NCI-H146 (cell line): Measurements from ENCODE around the gene ALOX5.

Source experiments
- DNase-seq: peaks from one replicate; lab custom pipeline; 2025; lab: John Stamatoyannopoulos, UW

Gene ALOX5

DNA sequence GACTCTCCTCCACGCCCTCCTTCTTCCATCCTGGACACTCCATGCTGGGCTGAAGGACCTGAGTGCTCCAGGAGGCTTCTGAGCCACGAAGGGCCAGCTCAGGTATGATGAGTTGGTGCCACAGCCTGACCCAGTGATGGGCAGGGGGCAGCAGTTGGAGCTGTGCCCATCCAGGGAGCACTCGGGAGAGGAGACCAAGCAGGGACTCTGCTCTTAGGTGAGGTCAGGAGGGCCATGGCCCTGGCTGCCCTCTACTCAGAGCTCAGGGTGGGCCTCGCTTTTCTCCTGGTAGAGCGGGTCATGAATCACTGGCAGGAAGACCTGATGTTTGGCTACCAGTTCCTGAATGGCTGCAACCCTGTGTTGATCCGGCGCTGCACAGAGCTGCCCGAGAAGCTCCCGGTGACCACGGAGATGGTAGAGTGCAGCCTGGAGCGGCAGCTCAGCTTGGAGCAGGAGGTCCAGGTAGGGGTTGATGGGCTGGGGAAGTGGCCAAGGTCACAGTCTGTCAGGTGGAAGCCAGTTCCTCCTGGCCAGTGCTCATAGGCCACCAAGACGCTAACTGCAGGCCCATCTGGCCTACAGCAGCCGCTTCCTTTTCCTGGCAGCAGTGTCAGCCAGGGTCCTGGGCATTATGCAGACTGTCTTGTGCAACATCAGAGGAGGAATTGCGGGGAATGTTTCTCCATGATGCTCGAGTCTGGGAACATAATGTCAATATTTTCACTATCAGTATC, 50.8 kb downstream of the ALOX5 start:
- DNase-seq = no peak

DNA sequence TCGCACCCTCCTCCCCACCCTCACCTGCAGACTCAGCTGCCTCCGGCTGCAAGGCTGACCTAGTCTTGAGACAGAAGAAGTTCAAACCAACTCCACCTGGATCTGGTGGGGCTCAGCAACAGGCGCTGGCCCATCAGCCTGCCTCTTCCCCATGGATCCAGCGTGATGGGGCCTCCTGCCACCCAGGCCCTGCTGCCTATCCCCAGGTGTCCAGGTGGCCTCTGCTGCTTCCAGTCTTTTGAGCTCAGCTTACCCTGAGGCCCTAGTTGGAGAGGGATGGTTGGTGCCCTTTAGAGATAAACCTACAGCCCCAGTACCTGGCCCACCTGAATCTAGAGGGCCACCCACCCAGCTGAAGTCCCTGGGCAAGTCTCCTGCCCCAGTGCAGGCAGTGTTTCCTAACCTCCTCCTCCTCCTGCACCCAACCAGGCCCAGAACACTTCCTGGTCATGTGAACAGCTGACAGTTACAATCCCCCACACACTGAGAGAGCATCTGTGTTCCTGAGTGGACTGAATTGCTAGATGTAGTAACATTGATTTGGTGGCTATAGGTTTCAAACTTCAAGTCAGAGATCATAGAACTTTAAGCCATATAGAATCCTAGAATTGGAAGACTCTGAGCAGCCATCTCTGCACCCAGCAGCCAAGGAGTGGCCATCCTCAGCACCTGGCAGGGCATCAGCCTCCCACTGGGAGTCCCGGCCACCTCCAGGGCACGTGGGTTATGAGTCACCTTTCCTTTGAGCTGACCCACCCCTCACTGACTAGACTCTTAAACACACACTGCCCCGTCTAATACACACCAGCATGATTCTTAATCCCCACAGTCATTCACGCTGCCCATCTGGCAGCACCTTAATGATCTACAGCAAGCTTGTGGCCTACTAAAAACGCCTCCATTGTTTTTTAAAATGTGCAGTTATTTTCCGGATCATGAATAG, 51.9 kb downstream of the ALOX5 start:
- peak; percentile 30 for DNase-seq

DNA sequence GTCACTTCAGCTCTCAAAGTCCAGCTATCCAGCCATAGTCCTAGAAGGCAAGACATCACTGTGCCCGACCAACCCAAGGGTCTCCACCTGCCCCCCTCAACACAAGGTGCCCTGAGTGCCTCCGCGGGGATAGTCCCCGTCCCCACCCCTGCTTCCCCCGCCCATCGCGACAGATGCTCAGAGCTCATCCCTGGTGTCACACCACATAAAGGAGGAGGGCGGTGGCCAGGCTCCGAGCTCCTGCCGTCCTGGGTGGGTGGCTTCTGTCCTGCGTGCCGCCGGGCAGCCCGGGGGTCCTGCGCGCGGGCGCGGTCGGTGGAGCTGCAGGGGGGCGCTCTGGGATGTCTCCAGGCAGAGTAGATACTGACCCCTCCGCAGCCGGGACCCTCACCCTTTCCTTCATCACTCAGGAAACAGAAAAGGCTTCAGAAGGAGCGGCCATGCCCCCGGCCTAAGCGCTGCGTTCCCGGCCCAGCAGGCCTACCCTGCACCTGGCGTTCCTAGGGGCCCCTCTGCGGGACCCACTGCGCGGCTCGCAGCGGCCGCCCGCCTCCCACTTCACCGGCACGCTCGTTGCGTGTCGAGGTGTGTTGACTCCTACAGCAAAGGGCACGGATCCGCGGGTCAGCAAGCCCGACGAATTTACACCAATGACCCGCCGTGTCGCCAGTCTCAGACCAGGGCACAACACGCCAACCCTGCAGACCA, 53.4 kb downstream of the ALOX5 start:
- no peak for DNase-seq

DNA sequence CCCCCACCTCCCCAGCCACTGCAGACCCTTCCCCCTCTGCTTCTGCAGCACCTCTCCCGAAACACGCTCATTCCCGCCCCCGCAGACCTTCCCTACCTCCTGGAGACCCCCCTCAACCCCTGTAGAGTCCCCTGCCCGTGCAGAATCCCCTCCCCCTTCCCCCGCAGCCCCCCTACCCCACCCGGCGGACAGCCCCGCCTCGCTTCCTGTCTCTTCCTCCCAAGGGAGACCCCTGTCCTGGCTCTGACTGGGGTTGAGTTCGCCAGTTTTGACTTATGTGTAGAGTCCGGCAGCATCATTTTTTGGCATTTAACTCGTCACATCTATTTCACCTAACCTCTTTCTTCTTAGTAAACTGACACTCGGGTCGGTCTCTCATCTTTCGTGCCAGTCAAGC, 54.0 kb downstream of the ALOX5 start:
- no peak for DNase-seq

DNA sequence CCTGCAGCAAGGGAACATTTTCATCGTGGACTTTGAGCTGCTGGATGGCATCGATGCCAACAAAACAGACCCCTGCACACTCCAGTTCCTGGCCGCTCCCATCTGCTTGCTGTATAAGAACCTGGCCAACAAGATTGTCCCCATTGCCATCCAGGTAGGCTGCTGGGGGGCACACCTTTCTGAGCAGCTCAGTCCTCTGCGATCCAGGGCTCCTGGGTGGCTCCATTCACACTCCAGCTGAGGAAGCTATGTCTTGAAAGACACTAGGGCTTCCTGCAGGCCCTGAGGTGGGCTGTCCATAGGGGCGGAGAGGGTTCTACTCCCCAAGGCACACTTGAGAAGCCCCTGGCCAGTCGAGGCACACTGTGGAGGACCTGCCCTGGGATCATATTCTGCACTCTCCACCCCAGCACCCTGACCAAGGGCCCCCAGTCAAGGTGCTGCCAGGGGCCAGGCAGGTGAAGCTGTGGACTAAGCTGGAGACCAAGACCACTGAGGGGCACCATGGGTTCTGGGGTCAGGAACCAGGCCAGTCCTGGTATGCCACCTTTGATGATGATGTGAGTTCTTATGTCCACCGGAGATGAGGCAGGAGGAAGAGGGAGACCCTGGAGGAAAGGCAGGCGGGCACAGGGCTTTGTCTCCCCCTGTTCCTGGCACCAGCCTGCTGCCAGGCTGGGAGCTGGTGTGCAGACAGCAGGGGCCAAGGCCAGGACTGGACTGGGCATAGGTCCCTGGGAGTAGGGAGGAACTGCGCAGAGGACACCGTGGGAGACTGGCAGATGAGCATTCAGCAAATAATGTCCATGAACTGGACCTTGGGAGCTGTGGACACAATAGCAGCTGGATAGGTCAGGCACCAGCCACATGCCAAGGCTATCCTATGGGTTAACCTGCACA, 54.8 kb downstream of the ALOX5 start:
- no peak for DNase-seq

DNA sequence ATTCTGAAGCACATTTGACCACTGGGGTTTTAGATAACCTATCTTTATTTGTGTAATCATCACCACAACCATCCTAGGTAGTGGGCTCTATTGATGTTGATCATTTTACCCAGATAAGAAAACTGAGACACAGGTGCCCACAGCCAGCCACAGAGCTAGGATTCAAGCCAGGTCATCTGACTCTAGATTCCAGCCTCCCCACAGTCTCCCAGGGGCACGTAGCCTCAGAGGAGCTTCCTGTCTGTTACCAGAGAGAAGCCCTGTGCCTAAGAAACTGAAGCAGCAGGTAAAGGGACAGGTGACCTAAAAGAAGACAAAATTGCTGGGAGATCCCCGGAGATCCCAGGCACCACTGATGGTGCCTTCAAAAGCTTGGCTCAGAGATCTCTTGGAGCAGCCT, 55.8 kb downstream of the ALOX5 start:
- DNase-seq = no peak

DNA sequence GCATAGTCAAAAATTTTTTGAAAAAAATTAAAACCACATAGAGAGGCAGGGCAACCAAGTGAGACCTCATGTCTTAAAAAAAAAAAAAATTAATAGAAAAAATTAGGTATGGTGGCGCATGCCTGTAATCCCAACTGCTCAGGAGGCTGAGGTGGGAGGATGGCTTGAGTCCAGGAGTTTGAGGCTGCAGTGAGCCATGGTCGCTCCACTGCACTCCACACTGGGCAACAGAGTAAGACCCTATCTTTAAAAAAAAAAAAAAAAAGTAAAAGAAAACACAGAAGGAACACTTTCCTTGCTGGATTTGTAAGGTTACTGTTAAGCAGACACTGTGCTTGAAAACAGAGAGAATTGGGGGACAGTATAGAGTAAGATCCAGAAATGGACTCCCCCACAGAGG, 58.1 kb downstream of the ALOX5 start:
- DNase-seq = no peak

DNA sequence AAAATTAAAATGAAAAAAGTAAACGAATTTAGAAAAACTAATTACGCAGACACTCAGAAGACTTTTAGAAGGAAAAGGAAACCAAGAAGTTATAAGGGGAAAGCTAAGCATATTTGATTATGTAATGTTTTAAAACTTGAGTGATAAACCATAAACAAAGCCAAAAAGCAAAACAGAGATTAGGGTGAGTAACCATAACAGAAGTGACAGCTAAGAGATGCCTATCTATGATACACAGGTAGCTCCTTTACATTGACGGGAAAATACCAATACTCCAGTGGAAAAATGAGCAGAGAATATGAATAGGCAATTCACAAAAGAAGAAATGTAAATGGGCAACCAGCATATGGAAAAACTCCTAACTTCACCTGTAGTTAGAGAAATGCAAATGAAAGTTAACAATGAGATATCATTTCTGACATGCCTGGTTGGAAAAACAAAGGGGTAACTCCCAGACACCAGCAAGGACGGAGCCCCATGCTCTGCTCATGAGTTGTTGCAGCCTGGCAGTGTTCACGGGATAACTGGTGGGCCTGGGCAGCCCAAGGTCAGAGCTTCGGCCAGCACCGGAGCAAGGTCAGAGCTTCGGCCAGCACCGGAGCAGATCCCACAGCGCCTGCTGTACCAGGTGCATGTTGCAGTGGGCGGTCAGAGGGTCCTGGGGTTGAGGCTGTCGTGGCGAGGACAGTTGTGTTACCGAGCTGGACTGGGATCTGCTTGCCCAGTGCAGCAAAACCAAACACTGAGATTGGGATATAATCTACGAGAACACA, 58.9 kb downstream of the ALOX5 start:
- no peak for DNase-seq

DNA sequence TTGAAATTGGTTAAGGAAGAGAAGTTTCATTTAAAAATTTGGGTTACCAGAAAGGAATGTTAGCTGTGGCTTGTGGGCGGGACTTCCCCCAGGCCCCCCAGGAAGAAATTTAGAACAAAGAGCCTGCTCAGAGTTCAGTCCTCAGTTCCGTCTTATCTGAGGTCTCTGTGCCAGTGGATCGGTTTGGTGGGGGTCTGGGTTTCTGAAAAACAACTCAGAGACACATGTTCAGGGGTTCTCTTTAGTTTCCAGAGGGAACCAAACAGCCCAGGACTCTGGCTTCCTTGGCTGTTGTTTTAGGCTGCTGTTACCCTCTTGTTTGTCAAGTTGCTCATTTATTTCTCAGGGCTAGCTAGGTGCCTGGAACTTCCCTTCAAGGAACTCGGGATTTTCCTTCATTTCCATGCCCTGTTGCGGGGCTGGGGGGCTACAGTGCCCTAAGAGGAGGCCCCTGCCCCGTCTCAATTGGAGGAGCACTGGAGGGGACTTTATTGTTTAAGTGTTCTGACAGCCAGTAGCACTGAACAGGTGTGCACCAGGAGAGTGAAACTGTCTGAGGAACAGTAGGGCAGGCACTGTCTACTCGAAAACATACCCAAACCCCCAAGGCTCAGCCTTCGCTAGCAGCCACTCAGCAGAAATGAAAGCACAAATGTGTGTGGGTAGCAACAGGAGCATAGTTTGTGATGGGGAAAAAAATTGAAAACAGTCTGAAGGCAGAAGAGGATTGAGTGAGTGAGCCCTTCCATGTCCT, 59.9 kb downstream of the ALOX5 start:
- no peak for DNase-seq

DNA sequence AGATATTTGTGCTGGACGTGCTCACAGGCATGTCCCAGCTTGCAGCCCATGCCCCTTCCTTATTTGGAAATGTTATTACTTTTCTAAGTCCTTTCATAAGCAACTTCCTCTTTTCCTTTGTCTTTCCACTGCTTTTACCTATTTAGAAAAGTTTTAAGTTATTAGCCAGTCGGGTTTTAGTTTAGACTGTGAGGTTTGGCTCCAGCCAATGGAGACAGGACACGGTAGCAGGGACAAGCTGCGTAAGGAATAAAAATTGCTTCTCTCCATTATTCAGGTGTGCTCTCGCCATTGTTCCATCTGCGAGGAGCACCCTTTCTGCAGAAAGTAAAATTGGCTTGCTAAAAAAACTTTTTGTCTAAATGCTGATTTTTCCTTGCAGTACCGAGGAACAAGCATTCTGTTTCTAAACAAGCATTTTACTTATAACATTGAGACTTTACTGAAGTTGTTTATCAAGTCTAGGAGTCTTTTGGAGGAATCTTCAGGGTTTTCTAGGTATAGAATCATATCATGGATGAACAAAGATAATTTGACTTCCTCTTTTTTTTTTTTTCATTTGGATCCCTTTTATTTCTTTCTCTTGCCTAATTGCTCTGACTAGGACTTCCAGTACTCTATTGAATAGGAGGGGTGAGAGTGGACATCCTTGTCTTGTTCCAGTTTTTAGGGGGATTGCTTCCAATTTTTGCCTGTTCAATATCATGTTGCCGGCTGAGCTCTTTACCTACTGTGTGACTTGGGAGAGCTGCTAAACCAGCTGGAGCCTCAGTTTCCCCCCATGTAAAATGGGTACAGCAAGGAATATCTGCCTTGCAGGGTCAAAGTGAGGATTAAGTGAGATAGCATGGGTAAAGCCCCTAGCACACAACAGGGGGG, 63.8 kb downstream of the ALOX5 start:
- DNase-seq = no peak

DNA sequence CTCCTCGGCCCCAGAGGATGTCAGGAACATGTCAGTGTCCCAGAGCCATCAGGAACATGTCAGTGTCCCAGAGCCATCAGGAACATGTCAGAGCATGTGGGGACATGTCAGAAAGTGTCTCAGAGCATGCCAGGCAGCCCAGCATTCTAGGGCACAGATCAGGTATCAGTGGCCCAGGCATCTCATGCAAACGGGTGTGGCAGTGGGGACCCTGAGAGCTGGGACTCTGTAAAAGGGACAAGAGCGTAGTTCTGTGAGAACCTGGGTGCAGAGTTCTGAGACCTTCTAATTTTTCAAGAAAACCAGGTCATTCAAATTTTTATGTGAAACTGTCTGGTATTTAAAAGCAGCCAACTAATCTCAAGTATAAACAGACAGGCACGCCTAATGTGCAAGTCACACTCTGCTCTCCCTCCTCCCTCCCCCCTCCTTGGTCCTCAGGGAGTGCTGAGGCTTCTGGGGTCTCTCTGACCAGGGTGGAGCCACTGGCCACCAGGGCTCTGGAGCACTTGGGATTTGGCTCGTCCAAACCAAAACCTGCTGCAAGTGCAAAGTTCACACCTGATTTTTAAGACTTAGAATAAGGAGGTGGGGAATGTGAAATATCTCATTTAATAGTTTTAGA, 64.6 kb downstream of the ALOX5 start:
- DNase-seq = no peak

DNA sequence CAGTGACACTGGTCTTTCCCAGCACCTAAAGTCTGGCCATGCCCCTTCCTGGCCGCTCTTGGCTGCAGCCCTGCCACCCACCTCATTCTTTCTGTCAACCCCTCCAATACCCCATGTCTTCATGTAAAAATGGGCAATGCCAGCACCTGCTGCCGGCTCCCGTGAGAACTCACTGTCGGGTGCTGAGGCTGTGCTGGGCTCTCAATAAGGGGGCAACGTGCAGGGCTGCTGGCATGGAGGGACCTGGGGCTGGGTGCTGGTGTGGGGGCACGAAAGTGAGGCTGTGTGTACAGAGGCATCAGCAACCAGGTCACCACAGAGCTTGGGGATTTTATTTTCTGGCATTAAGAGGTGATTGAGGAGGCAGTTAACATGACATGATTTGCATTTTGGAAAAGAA, 65.3 kb downstream of the ALOX5 start:
- DNase-seq = no peak

DNA sequence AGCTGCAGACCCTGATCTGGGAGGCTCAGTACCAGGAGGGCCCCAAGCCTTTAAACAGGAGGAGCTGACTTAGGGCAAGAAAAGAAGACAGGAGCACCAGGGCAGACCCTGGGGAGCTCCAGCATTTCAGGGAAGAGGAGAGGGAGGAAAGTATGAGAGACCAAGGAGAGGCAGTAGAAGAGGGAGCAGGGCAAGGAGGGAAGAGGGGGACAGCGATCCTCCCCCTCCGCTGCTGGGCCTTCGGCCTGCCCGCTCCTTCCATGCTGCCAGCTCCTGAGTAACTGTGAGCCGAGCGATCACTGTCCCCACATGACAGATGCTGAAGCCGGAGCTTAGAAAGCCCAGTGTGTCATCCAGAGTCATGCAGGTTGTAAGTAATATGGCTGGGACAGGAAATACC, 65.9 kb downstream of the ALOX5 start:
- DNase-seq = no peak

DNA sequence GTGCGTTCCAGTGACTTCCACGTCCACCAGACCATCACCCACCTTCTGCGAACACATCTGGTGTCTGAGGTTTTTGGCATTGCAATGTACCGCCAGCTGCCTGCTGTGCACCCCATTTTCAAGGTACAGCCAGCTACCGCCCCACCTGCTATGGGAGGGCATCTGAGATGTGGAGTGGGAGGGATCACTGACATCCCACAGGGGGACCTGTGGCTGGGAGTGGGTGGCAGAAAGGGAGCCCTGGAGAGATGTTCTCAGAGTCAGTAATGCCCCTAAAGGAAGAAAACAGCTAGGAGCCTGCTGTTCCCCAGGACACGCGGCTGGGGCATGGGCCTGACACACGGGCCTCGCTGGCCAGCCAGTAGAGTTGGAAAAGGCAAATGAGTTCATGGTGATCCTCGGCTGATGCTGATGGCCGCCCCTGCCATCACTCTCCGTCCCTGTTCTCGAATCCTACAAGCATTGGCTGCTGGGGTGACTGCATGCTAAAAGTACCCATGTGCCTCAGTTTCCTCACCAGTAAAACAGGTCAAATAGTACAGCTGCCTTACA, 66.6 kb downstream of the ALOX5 start:
- DNase-seq = no peak

DNA sequence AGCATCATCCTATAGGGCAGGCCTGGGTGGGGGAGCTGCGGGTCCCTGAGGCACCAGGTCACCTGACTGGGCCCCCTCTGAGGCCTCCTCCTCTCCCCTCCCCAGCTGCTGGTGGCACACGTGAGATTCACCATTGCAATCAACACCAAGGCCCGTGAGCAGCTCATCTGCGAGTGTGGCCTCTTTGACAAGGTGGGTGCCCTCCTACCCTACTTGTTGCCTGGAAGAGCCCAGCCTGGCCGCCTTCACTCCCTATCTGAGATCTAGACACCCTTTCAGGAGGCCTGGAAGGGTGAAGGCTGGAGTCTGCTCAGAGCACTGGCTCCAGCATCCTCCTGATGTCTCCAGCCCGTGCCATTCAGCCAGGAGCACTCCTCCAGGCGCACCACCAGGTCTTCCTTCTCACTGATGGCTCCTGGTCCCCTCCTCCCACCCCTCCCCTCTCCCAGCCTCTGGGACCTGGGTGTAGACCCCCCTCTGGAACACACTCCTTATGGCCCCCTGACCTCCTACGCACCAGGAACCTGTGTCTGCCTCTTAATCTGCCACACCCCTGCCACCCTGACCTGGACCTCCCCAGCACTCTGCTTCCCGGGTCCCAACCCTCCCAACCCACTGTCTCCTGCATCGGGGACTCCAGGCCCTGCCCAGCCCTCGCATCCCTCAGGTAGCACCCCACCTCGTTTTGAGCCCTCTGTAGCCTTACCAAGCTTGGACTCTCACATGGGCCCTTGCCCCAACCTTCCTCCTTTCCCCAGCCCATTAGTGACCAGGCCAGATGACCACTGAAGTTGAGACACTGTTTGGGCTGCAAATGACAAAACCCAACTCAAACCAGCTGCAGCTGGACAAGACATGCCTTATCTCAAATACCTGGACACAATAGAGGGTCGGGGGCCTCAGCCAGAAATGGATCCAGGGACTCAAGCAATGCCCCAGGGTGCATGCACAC, 67.5 kb downstream of the ALOX5 start:
- no peak for DNase-seq

DNA sequence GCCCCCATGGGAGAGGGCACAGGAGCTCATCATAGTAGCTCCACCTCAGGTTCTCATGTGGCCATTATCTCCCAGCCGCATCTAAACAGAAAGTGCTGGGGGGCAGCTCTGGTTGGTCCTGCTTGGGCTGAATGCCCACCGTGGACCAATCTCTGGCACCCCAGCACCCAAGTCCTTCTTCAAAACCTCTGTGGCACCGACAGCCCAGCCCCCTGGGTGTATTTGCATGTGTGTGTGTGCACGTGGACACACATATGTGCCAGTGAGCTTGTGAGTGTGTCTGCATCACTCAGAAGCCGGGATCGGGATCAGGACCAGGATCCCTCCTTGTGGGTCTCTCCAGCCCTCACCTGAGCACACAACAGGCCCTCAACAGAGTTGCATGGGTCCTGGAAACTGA, 68.2 kb downstream of the ALOX5 start:
- no peak for DNase-seq

DNA sequence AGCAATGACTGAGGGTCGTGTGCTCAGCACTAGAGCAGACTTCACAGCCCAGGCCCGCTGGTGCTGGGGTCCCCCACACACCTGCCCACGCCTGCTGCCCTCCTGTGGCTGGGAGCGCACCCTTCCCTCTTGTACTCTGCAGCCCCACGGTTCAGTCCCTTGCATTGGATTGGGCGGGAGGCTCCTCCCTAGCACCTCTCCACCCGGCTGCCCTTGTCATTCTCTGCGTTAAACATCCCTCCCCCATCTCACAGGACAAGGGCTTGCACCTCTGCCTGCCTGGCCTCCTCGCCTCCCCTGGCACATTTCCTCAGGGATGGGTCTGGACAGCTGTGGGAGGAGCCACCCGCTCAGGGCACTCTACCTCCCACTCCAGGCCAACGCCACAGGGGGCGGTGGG, 68.6 kb downstream of the ALOX5 start:
- no peak for DNase-seq
